Activated CD4-positive, alpha-beta T cell treated with anti-CD3 and anti-CD28 coated beads for 24 hours (primary cell): ENCODE data around the gene NT5DC2.

Source experiments
- DNase-seq, 2 donors: peaks; one replicate each; pipeline ENCODE4 v3.0.0-alpha.2; 2020; ENCODE audit warnings: low read depth in 2 of 2

Gene NT5DC2

DNA sequence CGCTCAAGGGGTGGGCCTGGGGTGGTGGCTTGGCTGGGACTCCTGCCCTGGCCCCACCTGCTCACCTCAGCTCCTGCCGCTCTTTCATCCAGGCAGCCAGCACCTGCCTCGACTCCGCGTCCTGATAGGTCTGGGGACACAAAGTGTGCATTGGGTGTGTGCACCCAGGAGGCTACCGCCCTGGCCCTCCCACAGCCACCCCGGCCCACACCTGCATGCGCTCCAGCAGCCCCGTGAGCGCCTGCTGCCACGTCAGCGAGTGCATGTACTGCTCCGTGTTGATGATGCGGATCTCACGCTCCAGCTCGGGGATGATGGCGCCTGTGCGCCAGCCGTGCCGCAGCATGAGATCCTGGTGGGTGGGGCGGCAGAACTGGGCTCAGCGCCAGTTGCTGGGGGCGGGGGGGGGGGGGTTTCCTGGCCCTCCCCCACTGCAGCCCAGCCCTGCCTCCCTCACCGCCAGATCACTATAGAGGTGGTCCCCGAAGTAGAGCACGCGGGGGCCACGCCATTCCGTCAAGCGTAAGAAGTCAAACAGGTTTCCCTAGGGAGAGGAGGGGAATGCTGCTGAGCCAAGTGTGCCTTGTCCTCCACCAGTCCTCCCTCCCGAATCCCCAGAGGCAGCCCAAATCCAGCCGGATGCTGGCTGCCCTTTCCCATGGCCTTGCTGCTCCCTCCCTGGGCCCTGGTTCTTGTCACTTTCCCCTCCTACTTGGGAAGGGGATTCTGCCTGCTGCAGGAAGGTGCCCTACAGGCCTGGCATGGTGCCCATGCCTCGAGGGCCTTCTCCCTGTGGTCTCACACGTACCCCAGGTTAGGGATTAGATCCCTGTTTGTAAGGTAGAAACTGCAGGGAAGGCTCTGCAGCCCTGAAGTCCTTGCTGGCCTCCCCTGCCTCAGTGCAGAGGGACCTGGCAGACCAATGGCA is 8.6 kb downstream of the NT5DC2 start:
- DNase-seq, result no peak

DNA sequence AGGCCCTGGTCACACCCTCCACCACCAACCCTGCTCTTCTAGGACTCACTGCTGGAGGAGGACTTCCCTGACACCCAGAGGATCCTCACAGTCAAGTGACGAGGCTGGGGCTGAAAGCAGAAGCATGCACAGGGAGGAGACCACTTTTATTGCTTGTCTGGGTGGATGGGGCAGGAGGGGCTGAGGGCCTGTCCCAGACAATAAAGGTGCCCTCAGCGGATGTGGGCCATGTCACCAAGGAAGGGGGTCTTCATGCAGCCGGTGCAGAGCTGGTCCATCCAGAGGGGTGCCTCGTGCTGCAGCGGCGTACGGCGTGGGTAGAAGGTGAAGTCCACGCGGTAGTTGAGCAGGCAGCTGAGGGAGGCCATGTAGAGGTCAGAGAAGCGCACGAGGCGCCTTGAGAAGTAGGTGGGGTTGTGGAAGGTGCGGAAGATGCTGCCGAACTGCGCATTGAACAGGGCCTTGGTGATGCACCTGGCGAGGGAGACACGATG is 9.4 kb downstream of the NT5DC2 start:
- DNase-seq, result no peak

DNA sequence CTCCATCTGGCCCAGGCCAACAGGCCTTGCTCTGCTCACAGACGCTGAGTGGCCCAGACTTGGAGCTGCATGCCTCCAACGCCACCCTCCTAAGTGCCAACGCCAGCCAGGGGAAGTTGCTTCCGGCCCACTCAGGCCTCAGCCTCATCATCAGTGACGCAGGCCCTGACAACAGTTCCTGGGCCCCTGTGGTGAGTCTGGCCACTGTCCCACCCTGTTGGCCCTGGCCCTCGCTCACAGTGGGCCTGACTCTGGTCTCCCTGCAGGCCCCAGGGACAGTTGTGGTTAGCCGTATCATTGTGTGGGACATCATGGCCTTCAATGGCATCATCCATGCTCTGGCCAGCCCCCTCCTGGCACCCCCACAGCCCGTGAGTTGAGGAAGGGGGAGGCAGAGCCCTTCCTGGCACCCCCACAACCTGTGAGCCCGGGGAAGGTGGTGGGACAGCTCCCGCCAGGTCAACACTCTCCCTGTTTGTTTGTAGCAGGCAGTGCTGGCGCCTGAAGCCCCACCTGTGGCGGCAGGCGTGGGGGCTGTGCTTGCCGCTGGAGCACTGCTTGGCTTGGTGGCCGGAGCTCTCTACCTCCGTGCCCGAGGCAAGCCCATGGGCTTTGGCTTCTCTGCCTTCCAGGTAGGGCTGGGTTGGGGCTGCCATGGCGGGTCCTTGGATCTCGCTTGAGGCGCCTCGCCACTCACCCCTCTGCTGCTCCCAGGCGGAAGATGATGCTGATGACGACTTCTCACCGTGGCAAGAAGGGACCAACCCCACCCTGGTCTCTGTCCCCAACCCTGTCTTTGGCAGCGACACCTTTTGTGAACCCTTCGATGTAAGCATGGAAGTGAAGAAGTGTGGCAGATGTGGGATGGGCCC is 10.0 kb downstream of the NT5DC2 start:
- no peak for DNase-seq

DNA sequence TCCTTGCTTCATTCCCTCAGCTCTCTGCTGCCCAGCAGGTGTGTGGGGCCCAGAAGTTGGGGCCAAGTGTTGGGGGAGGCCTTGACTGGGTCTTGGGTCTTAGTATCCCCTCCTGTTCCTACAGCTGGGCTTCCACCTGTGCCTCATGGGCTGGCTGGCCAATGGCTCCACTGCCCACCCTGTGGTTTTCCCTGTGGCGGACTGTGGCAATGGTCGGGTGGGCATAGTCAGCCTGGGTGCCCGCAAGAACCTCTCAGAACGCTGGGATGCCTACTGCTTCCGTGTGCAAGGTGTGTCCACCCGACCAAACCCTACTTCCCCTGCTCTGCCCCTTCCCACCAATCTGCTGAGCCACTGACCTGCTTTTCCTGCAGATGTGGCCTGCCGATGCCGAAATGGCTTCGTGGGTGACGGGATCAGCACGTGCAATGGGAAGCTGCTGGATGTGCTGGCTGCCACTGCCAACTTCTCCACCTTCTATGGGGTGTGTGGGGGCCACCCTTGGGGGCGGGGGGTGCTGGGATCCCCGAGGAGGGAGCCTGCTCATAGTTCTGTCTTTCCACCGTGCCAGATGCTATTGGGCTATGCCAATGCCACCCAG is 10.9 kb downstream of the NT5DC2 start:
- DNase-seq, result no peak

DNA sequence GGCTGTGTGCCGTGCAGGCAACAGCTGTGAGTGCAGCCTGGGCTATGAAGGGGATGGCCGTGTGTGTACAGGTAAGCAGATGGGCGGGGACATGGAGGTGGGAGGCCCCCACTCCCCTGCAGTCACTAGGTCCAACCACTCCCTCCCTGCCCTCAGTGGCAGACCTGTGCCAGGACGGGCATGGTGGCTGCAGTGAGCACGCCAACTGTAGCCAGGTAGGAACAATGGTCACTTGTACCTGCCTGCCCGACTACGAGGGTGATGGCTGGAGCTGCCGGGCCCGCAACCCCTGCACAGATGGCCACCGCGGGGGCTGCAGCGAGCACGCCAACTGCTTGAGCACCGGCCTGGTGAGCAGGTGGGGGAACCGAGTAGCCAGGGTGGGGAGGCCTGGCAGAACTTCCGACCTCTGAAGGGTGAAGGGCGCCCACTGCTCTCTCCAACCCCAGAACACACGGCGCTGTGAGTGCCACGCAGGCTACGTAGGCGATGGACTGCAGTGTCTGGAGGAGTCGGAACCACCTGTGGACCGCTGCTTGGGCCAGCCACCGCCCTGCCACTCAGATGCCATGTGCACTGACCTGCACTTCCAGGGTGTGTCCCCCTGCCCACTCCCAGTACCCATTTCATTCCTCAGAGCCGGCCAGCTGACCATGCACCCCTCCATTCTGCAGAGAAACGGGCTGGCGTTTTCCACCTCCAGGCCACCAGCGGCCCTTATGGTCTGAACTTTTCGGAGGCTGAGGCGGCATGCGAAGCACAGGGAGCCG is 11.6 kb downstream of the NT5DC2 start:
- DNase-seq, result no peak

DNA sequence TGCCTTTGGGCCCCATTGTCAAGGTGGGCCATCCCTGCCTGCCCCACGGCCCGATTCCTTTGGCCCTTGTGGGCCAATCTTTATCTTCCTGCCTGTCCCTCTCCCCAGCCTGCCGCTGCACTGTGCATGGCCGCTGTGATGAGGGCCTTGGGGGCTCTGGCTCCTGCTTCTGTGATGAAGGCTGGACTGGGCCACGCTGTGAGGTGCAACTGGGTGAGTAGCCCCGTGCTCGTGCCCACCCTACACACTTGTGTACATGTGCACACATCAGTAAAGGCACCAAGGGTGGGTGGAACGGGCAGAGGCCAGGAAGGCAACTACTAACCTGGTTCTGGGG is 12.2 kb downstream of the NT5DC2 start:
- no peak for DNase-seq

DNA sequence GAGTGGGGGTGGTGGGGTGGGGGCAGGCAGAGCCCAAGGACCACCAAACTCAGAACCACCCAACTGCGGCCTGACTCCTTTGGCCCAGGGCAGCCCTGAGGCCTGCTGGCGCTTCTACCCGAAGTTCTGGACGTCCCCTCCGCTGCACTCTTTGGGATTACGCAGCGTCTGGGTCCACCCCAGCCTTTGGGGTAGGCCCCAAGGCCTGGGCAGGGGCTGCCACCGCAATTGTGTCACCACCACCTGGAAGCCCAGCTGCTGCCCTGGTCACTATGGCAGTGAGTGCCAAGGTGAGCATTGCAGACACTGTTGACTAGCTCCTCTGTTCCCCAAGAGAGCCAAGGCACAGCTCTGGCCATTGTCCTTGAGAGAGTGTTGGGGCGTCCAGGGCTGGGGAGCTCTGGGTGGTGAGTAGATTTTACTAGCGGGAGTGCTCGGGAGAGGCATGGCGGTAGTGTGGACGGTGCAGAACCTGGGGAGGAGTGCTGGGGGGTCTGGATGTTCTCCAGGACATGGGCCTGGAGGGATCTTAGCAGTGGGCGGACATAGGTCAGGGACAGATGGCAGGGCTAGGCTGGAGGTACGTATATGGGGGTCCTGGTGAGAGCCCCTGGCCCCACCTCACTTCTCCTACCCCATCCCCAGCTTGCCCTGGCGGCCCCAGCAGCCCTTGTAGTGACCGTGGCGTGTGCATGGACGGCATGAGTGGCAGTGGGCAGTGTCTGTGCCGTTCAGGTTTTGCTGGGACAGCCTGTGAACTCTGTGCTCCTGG is 12.8 kb downstream of the NT5DC2 start:
- DNase-seq, result no peak

DNA sequence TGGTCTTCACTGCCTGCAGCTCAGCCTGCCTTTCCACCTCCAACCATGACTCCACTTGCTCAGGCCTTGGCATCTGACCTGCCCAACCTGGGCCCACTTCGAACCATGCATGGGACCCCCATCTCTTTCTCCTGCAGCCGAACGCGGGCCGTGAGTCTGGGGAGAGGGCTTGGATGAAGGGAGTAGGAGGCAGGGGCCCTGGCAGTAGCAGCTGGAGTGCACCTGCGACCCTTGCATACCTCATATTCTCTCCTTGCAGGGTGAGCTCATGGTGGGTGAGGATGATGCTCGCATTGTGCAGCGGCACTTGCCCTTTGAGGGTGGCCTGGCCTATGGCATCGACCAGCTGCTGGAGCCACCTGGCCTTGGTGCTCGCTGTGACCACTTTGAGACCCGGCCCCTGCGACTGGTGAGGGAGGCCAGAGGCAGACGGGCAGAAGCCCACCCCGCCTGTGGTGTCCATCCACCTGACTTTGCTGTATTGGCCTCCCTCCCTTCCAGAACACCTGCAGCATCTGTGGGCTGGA is 13.5 kb downstream of the NT5DC2 start:
- DNase-seq, result no peak

DNA sequence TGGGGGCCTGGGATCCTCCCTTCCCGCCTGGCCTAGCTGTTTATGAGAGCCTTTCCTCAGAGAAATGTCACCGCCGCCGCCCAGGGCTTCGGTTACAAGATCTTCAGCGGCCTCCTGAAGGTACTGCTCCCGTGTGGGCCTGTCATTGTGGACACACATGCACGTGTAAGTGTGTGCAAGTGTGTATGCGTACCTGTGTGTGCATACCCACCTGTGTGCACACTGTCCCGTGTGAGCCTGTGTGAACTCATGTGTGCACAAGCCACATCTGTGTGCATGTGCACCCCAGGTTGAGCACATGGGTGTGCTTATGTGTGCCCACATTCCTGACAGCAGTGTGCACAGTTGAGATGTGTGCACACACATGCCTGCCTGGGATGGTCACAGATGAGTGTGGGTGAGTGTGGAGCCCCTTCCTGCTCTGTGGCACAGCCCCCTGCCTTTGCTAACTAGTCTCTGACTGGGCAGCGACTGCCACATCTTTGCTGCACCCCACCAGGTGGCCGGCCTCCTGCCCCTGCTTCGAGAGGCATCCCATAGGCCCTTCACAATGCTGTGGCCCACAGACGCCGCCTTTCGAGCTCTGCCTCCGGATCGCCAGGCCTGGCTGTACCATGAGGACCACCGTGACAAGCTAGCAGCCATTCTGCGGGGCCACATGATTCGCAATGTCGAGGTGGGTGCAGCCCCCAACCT is 14.1 kb downstream of the NT5DC2 start:
- DNase-seq, result no peak

DNA sequence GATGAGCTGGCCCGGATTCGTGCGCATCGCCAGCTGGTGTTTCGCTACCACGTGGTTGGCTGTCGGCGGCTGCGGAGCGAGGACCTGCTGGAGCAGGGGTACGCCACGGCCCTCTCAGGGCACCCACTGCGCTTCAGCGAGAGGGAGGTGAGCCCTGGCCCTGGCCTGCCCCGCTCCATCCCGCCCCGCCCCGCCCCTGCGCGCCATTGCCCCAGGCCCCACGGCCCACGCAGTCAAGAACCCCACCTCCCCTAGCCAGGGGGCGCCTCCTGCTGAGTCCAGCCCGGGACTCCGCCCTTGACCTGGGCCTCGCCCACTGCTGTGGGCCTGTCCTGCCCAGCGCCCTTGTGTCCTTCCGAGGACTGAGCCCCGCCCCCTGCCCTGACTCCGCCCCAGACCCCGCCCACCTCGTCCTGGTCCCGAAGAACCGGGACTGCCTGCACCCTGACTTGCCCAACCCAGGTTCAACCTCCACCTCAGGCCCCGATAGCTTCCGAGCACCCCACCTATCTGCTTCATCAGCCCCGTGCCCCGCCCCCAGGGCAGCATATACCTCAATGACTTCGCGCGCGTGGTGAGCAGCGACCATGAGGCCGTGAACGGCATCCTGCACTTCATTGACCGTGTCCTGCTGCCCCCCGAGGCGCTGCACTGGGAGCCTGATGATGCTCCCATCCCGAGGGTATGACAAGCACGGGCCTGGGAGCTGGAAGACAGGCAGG is 14.8 kb downstream of the NT5DC2 start:
- no peak for DNase-seq

DNA sequence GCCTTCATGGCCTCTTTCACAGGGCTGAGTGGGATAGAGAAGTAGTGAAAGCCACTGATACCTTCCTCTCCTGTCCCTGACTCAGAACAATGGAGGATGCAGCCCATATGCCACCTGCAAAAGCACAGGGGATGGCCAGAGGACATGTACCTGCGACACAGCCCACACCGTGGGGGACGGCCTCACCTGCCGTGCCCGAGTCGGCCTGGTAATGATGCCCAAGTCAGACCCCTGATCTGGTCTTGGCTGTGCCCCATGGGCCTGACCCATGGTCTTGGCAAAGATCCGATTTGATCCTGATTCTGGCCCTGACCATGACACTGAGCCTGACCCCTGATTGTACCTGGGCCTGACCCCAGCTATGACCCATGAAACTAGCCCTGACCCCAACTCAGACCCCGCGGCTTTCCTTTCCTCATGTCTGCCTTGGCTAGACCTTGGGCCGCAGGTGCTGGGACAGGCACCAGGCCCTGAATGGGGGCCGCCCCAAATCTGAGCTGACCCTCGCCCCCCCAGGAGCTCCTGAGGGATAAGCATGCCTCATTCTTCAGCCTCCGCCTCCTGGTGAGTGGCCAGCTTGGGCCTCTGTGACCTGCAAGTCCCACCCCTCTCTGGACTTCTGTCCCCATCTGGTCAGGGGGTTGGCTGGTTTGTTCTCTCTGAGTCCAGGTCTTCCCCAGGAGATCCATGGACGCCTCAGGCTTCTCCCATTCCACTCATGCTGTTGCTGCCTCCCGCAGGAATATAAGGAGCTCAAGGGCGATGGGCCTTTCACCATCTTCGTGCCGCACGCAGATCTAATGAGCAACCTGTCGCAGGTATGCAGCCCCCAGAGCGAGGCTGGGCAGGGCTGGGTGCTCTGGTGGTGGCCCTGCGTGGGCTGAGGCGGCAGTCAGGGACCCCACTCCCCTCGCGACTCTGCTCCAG is 15.6 kb downstream of the NT5DC2 start:
- DNase-seq, result no peak

DNA sequence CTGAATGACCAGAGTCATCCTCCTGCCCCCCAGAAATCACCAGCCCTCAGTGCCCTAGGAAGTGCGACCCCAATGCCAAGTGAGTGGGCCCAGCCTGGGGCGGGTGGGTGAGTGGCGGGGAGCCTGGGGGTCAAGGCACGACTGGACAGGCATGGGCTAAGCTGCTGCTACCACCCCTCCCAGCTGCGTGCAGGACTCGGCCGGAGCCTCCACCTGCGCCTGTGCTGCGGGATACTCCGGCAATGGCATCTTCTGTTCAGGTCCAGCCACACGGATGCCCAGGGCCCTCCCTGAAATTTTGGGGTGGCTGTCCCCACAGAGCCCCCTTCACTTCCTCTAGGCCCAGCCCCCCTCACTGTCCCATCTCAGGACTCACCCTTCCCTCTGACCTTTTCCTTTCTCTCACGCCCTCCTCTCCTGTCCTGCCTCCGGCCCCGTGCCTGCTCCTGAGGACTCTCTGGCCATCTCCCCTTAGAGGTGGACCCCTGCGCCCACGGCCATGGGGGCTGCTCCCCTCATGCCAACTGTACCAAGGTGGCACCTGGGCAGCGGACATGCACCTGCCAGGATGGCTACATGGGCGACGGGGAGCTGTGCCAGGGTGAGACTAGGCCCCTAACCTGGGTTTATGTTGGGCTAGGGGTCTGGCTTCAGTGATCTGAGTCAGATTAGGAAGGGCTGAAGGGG is 17.0 kb downstream of the NT5DC2 start:
- DNase-seq, result no peak

DNA sequence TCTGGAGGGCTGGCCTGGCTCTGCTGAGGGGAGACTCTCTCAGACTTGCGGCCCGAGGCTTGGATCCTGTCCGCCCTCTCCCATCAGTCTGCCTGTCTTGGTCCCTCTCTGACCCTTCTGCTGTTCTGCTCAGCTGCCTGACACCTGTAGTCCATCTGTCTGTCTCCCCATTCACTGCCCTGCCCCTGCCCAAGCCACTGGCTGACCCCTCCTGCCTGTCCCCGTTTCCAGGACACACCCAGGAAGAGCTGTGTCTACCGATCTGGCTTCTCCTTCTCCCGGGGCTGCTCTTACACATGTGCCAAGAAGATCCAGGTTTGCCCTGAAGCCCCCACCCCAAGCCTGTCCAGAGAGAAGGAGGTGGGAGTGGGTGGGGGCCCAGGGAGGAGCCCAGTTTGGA is 18.5 kb downstream of the NT5DC2 start:
- no peak for DNase-seq

DNA sequence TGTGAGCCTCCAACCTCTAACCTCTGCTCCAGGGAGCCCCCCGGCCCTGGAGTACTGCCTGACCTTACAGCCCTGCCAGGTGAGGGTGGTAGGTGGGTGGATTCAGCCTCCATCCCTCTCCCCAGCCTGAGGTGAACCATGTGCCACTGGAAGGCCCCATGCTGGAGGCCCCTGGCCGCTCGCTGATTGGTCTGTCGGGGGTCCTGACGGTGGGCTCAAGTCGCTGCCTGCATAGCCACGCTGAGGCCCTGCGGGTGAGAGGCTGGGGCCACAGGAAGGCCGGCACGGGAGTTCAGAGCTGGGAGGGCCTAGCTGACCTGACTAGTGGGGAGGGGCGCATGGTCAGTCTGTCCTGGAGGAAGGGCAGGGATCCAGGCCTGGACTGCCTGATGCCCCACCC is 19.1 kb downstream of the NT5DC2 start:
- DNase-seq, result no peak

DNA sequence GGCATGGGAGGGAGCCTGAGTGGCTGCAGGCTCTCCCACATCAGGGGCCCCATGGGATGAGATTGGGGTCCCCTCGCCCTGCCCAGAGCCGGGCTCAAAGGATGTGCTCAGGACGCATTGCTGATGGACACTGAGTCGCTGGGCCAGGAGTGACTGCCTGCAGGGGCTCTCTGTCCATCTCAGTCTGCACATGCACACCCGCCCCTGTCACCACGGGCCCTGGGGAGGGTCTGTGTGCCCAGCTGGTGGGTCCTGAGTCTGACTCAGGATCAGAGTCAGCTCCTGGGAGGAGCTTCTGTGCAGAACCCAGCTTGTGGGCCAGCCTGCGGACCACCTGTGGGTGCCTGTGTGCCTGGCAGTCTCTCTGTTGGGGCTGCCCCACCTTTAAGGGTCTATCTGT is 20.4 kb downstream of the NT5DC2 start:
- no peak for DNase-seq

DNA sequence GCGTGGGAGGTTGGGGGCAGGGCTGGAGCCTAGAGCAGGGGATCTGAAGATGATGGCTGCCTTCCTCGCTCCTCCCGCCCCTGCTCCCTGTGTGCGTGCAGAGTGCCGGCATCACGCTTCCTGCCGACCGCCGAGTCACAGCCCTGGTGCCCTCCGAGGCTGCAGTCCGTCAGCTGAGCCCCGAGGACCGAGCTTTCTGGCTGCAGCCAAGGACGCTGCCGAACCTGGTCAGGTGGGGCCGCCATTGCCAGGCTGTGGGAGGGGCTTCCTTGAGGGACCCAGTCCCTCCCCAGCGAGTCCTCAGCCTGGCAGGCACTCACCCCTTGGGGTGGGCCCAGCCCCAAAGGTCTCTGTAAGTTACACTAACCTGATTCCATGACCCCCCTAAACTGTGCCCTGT is 20.9 kb downstream of the NT5DC2 start:
- no peak for DNase-seq

DNA sequence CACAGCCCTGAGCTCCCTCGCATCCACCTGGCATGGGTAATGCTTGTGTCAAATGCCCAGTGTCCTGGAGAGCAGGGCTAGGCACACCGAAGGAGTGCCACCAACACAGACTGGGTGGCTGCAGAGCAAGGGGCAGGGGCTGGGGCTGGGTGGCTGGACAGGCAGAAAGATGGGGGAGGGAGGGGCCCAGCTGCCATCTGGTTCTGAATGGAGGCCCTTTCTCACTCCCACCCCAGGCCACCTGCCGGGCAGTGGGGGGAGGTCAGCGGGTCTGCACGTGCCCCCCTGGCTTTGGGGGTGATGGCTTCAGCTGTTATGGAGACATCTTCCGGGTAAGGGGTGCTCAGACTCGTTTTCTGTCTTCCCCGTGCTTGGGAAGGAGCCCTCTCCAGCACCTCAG is 21.6 kb downstream of the NT5DC2 start:
- no peak for DNase-seq

DNA sequence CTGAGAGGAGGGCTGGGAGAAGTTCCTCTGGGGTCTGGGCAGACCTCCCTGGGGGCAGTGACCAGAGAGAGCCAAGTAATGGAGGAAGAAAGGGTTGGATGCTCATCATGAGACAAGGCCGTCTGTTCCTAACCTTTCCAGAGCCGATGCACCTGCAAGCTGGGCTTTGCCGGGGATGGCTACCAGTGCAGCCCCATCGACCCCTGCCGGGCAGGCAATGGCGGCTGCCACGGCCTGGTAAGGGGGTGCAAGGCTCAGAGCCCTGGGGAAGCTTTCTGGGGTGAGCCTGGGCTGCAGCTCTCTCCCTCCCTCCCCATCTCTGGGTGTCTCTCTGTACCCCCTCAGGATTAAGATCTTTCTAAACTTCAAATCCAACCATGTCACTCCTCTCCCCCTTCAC is 22.1 kb downstream of the NT5DC2 start:
- no peak for DNase-seq
